Fibroblast of skin of scalp (primary cell): Measurements from ENCODE around the gene MEGF6. TPM values are rescaled to one million over a fixed set of nuclear protein-coding genes. Genes with fewer than 3 reads are reported as not detected.

ENCODE experiments used
- DNase-seq: peaks from one replicate; pipeline ENCODE4 v3.0.0-alpha.2; 2013
- polyA plus RNA-seq, 2 experiments: library from polyadenylated mRNA; unstranded; fragments of 120-200 nt; gene quantifications; one replicate each; pipeline ENCODE4 v1.2.1, GENCODE V29; 2013; ENCODE audit not compliant: insufficient read length in 2 of 2

MEGF6 gene
- polyA plus RNA-seq (2013, experiment 1 of 2; ENCODE audit: insufficient read length): 77.4 TPM
- polyA plus RNA-seq (2013, experiment 2 of 2; ENCODE audit: insufficient read length): 74.3 TPM

- DNase-seq: peak; percentile 40
Observed at GRCh38 chr1:3611170-3612019, at the start of gene MEGF6. Gene MEGF6 (minus strand): TSS chr1:3611508. CDS start chr1:3611268, 240 bp downstream.

GRCh38 chr1:3660704-3661103 lies 49.4 kb upstream of the MEGF6 start:
- DNase-seq: no peak

- no peak for DNase-seq
Observed at GRCh38 chr1:3659093-3659492, 47.8 kb upstream of the MEGF6 start.

- no peak for DNase-seq
Observed at GRCh38 chr1:3658231-3658615, 46.9 kb upstream of the MEGF6 start.

- no peak for DNase-seq
Observed at GRCh38 chr1:3657578-3658230, 46.4 kb upstream of the MEGF6 start.

- DNase-seq: no peak
Observed at GRCh38 chr1:3657096-3657475, 45.8 kb upstream of the MEGF6 start.

- no peak for DNase-seq
Observed at GRCh38 chr1:3656450-3657095, 45.3 kb upstream of the MEGF6 start.

- no peak for DNase-seq
Observed at GRCh38 chr1:3654549-3655281, 43.4 kb upstream of the MEGF6 start.

- DNase-seq: no peak
Observed at GRCh38 chr1:3653286-3653618, 41.9 kb upstream of the MEGF6 start.

- no peak for DNase-seq
Observed at GRCh38 chr1:3652548-3653285, 41.4 kb upstream of the MEGF6 start.

- DNase-seq: no peak
Observed at GRCh38 chr1:3651930-3652547, 40.7 kb upstream of the MEGF6 start, which contains the start of gene TP73. Gene TP73 (plus strand): TSS chr1:3652516. CDS start chr1:3682366, 29,850 bp downstream.

- no peak for DNase-seq
Observed at GRCh38 chr1:3651026-3651929, 40.0 kb upstream of the MEGF6 start.

- no peak for DNase-seq
Observed at GRCh38 chr1:3650248-3651025, 39.1 kb upstream of the MEGF6 start.

- peak; percentile 91 for DNase-seq
Observed at GRCh38 chr1:3649342-3650247, 38.3 kb upstream of the MEGF6 start, which contains the start of gene WRAP73. Gene WRAP73 (minus strand): TSS chr1:3650103. CDS start chr1:3649999, 104 bp downstream.

GRCh38 chr1:3646596-3646995 lies 35.3 kb upstream of the MEGF6 start:
- DNase-seq: no peak

- DNase-seq: no peak
Observed at GRCh38 chr1:3645666-3646355, 34.5 kb upstream of the MEGF6 start.

GRCh38 chr1:3645247-3645646 lies 33.9 kb upstream of the MEGF6 start:
- no peak for DNase-seq

GRCh38 chr1:3644273-3644672 lies 33.0 kb upstream of the MEGF6 start:
- no peak for DNase-seq
